HepG2 (cell line): Measurements from ENCODE around the gene RAD9A. TPM values are rescaled to one million over a fixed set of nuclear protein-coding genes. Genes with fewer than 3 reads are reported as not detected.
A peak's percentile ranks its signal among the peaks of the same experiment; 100 is the strongest.

ENCODE experiments used
- BRD4 ChIP-seq: sonication (generic); formaldehyde crosslinking; IDR thresholded peaks from 2 replicates; pipeline ENCODE4 v1.4.0; 2020; ENCODE audit warnings: missing genetic modification reagents
- CREM ChIP-seq, 2 experiments: sonication (generic) in 1 of 2; formaldehyde crosslinking in 1 of 2; IDR thresholded peaks; 2 replicates each; pipeline versions ENCODE4 v1.4.0 to v1.6.1; 2016 to 2020; ENCODE audit warnings: antibody characterized with exemption in 1 of 2, mild to moderate bottlenecking in 1 of 2, missing genetic modification reagents in 1 of 2
- HCFC1 ChIP-seq: fragments of 150-350 bp; IDR thresholded peaks from 2 replicates; pipeline ENCODE4 v1.6.1; 2014; ENCODE audit warnings: low read depth, low read length
- IRF1 ChIP-seq: sonication (generic); formaldehyde crosslinking; IDR thresholded peaks from 2 replicates; pipeline ENCODE4 v1.4.0; 2020; ENCODE audit warnings: low read depth, mild to moderate bottlenecking, missing genetic modification reagents
- SP140L ChIP-seq: sonication (generic); formaldehyde crosslinking; IDR thresholded peaks from 2 replicates; pipeline ENCODE4 v1.4.0; 2020; ENCODE audit warnings: missing genetic modification reagents, borderline replicate concordance
- TCF12 ChIP-seq, 2 experiments: fragments of 450-650 bp in 1 of 2; sonication (generic) in 1 of 2; formaldehyde crosslinking in 1 of 2; IDR thresholded peaks; 2 replicates each; pipeline versions ENCODE4 v1.6.1 to v1.8.0; 2017 to 2022; ENCODE audit warnings: antibody characterized with exemption in 1 of 2, mild to moderate bottlenecking in 1 of 2, missing genetic modification reagents in 1 of 2, moderate library complexity in 1 of 2
- WIZ ChIP-seq: sonication (generic); formaldehyde crosslinking; IDR thresholded peaks from 2 replicates; pipeline ENCODE4 v1.5.1; 2020; ENCODE audit warnings: mild to moderate bottlenecking, missing genetic modification reagents
- ZNF276 ChIP-seq: sonication (generic); formaldehyde crosslinking; IDR thresholded peaks from 2 replicates; pipeline ENCODE4 v1.4.0; 2020; ENCODE audit warnings: mild to moderate bottlenecking, low read depth, missing genetic modification reagents
- ZNF609 ChIP-seq: sonication (generic); formaldehyde crosslinking; IDR thresholded peaks from 2 replicates; pipeline ENCODE4 v1.4.0; 2020; ENCODE audit warnings: mild to moderate bottlenecking, missing genetic modification reagents, borderline replicate concordance
- ZNF615 ChIP-seq: sonication (generic); formaldehyde crosslinking; IDR thresholded peaks from 2 replicates; pipeline ENCODE4 v1.5.0; 2020; ENCODE audit warnings: mild to moderate bottlenecking, missing genetic modification reagents, borderline replicate concordance
- ZNF766 ChIP-seq: sonication (generic); formaldehyde crosslinking; IDR thresholded peaks from 2 replicates; pipeline ENCODE4 v1.5.0; 2020; ENCODE audit warnings: missing genetic modification reagents, borderline replicate concordance
- polyA plus RNA-seq, 8 experiments: library from polyadenylated mRNA; depleted of rRNA in 3 of 8; stranded (reverse) in 7 of 8; unstranded in 1 of 8; fragments of >200 nt; fragmentation: Illumina TruSeq in 4 of 8; extraction: Trizol in 4 of 8; gene quantifications; 2 replicates each; pipeline versions ENCODE4 v1.2.1 to v1.2.3, GENCODE V29; 2011 to 2016; ENCODE audit warnings: low read depth in 4 of 8, missing spikeins in 1 of 8, mixed read lengths in 1 of 8; ENCODE audit not compliant: insufficient read depth in 1 of 8
- total RNA-seq, 5 experiments: library from RNA; depleted of rRNA; stranded (reverse); fragments of >200 nt; fragmentation: Illumina TruSeq; extraction: Trizol; gene quantifications; 2 replicates each; pipeline ENCODE4 v1.2.3, GENCODE V29; 2016; ENCODE audit warnings: low read depth in 1 of 5
- TF ChIP-seq, protein P1 (sequence below): IDR thresholded peaks from 2 replicates; pipeline ENCODE4 v1.6.1; 2016; ENCODE audit warnings: missing biosample characterization, missing genetic modification reagents, low read depth
- TF ChIP-seq, protein P2 (sequence below), 2 experiments: IDR thresholded peaks; 2 replicates each; pipeline ENCODE4 v1.6.1; 2011 to 2012; ENCODE audit warnings: low read length in 2 of 2, borderline replicate concordance in 1 of 2, low read depth in 1 of 2, mild to moderate bottlenecking in 1 of 2, moderate library complexity in 1 of 2

RAD9A gene
- total and polyA plus RNA-seq, 2 of the 13 experiments (the other 11 are each of a cell fraction or from before 2014, with no cell fraction given): 10.1 to 15.7 TPM

- TF ChIP-seq, protein P1, sequence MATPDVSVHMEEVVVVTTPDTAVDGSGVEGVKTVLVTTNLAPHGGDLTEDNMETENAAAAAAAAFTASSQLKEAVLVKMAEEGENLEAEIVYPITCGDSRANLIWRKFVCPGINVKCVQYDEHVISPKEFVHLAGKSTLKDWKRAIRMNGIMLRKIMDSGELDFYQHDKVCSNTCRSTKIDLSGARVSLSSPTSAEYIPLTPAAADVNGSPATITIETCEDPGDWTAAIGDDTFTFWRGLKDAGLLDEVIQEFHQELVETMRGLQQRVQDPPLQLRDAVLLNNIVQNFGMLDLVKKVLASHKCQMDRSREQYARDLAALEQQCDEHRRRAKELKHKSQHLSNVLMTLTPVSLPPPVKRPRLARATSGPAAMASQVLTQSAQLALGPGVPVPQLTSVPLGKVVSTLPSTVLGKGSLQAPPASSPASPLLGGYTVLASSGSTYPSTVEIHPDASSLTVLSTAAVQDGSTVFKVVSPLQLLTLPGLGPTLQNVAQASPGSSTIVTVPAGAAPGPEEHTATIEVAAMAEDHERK (CRISPR knock-in tag): no peak
- TF ChIP-seq BRD4 (CRISPR knock-in tag): 0 out of 2 replicates have a peak, but pooled peaks have one; percentile 45
- no peak for TF ChIP-seq ZNF276 (CRISPR knock-in tag)
- no peak for TF ChIP-seq HCFC1
- TF ChIP-seq WIZ (CRISPR knock-in tag): peak; percentile 52; the same call in 1 of the 2 replicates
- no peak for TF ChIP-seq TCF12 (IDR thresholded peaks at IDR 0.05)
- TF ChIP-seq TCF12 (CRISPR knock-in tag; IDR thresholded peaks at IDR 0.05): peak; percentile 65; the same call in 1 of the 2 replicates
- no peak for TF ChIP-seq SP140L (CRISPR knock-in tag)
- no peak for TF ChIP-seq IRF1 (CRISPR knock-in tag)
- TF ChIP-seq ZNF609 (CRISPR knock-in tag): no peak
- peak; percentile 47; the same call in 1 of the 2 replicates for TF ChIP-seq CREM (IDR thresholded peaks at IDR 0.05)
- no peak for TF ChIP-seq CREM (CRISPR knock-in tag; IDR thresholded peaks at IDR 0.05)
- TF ChIP-seq ZNF766 (CRISPR knock-in tag): no peak
- no peak for TF ChIP-seq ZNF615 (CRISPR knock-in tag)
- TF ChIP-seq, protein P2, sequence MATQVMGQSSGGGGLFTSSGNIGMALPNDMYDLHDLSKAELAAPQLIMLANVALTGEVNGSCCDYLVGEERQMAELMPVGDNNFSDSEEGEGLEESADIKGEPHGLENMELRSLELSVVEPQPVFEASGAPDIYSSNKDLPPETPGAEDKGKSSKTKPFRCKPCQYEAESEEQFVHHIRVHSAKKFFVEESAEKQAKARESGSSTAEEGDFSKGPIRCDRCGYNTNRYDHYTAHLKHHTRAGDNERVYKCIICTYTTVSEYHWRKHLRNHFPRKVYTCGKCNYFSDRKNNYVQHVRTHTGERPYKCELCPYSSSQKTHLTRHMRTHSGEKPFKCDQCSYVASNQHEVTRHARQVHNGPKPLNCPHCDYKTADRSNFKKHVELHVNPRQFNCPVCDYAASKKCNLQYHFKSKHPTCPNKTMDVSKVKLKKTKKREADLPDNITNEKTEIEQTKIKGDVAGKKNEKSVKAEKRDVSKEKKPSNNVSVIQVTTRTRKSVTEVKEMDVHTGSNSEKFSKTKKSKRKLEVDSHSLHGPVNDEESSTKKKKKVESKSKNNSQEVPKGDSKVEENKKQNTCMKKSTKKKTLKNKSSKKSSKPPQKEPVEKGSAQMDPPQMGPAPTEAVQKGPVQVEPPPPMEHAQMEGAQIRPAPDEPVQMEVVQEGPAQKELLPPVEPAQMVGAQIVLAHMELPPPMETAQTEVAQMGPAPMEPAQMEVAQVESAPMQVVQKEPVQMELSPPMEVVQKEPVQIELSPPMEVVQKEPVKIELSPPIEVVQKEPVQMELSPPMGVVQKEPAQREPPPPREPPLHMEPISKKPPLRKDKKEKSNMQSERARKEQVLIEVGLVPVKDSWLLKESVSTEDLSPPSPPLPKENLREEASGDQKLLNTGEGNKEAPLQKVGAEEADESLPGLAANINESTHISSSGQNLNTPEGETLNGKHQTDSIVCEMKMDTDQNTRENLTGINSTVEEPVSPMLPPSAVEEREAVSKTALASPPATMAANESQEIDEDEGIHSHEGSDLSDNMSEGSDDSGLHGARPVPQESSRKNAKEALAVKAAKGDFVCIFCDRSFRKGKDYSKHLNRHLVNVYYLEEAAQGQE (IDR thresholded peaks at IDR 0.05; ENCODE audit: borderline replicate concordance in 1 of 2, low read depth in 1 of 2, low read length in 2 of 2): no peak
These were observed 38.3 kb upstream of the RAD9A start, which contains the start of gene POLD4 (continued) for GRCh38 chr11:67353317-67354074.
